ENCODE measurements around the gene UBAC2. TPM values are rescaled to one million over a fixed set of nuclear protein-coding genes. Genes with fewer than 3 reads are reported as not detected.

Gene UBAC2
- total and polyA plus RNA-seq, 2 of the 4 experiments (the other 2 are of a cell fraction) = 20.8 to 36.3 TPM

DNA sequence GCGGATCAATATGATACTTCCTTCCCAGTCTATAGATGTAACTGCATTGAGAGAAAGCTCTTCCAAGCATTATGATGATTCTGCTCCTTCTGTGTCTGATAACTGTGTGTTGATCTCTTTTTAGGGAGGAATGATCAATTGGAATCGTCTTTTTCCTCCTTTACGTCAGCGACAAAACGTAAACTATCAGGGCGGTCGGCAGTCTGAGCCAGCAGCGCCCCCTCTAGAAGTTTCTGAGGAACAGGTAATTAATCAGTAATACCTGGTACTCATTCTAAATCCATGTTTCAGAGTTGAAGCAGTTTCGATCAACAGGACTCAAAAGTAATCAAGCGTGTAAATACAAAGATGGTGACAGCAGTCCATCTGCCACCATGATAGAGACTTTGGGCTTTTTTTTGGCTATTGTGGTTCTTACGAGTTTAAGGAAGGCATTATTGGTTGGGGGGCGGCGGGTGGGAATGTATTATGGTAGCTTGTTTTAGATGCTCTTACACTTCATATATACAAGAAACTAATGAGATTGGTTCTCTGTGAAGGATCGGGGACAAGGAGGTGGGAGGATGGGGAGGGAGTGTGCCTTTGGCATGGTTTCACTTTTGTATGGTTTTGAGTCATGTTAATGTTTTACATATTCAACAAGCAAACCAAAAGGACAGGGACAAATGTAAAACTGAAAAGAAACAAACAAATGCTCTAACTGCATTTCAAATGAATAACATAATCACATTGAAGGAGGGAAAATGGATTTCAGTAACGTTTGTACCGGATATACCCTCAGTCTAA lies 167.2 kb downstream of the UBAC2 start:
- H2BK5ac ChIP-seq (ENCODE audit: low read depth, low read length, poor library complexity, severe bottlenecking) = no peak overlapping the region
- peaks cover 3% of the 10 kb centered on the region; the same call in 1 of the 2 replicates for H3K9me1 ChIP-seq (ENCODE audit: insufficient read depth, low read length)
- H3K27me3 ChIP-seq (ENCODE audit: control insufficient read depth, insufficient read depth, low read length) = no peaks in the 10 kb centered on the region
- H3K56ac ChIP-seq (ENCODE audit: extremely low read depth, insufficient read depth, low read length) = no peak overlapping the region
- H3K18ac ChIP-seq (ENCODE audit: low read depth, low read length) = no peak overlapping the region
- H3K14ac ChIP-seq (replicated peaks; ENCODE audit: low read depth, low read length) = no peak overlapping the region
- TF ChIP-seq MAZ (IDR thresholded peaks at IDR 0.05; ENCODE audit: borderline replicate concordance, low read depth, low read length) (no peak), CHD1 (IDR thresholded peaks at IDR 0.05; ENCODE audit: low read depth, low read length) (no peak), MXI1 (IDR thresholded peaks at IDR 0.05; ENCODE audit: borderline replicate concordance, low read depth, low read length) (no peak), RAD21 (IDR thresholded peaks at IDR 0.05; ENCODE audit: low read length) (no peak), FOS (IDR thresholded peaks at IDR 0.05; ENCODE audit: low read depth, low read length) (no peak), USF2 (IDR thresholded peaks at IDR 0.05; ENCODE audit: low read depth, low read length) (no peak), RFX5 (IDR thresholded peaks at IDR 0.05; ENCODE audit: low read depth, low read length) (no peak)
- TF ChIP-seq, protein P1, sequence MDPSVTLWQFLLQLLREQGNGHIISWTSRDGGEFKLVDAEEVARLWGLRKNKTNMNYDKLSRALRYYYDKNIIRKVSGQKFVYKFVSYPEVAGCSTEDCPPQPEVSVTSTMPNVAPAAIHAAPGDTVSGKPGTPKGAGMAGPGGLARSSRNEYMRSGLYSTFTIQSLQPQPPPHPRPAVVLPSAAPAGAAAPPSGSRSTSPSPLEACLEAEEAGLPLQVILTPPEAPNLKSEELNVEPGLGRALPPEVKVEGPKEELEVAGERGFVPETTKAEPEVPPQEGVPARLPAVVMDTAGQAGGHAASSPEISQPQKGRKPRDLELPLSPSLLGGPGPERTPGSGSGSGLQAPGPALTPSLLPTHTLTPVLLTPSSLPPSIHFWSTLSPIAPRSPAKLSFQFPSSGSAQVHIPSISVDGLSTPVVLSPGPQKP (IDR thresholded peaks at IDR 0.05; ENCODE audit: borderline replicate concordance, low read depth, low read length) = no peak
- no peak overlapping the region for H3K27ac ChIP-seq (ENCODE audit: insufficient read depth, low read length)
- H3K9ac ChIP-seq (ENCODE audit: low read depth, low read length) = no peak overlapping the region
- no peak overlapping the region for H3K4ac ChIP-seq (ENCODE audit: low read depth, low read length)
- H4K5ac ChIP-seq (ENCODE audit: low read depth, low read length) = no peak overlapping the region
- H3K36me3 ChIP-seq (ENCODE audit: control insufficient read depth, insufficient read depth, low read length) = peaks cover 3% of the 10 kb centered on the region; the same call in 1 of the 2 replicates
- H3K4me3 ChIP-seq (ENCODE audit: insufficient read depth, low read depth, low read length) = no peak overlapping the region
- H4K20me1 ChIP-seq (ENCODE audit: insufficient read depth, low read length) = no peaks in the 10 kb centered on the region; the same call in 1 of the 2 replicates
- H2AK5ac ChIP-seq (ENCODE audit: low read depth, low read length) = no peak overlapping the region
- no peak overlapping the region for H2AK9ac ChIP-seq (replicated peaks; ENCODE audit: low read depth, low read length, poor library complexity)
- in situ Hi-C loops (cut with MboI; ENCODE audit: low sequenced_read_pairs) (no loop called here), intact Hi-C loops (cut with micrococcal nuclease) (no loop called here), dilution Hi-C loops (cut with HindIII; ENCODE audit: low sequenced_read_pairs, unreplicated experiment) (no loop called here)
- H2BK15ac ChIP-seq (ENCODE audit: low read depth, low read length) = no peak overlapping the region
- H3K4me2 ChIP-seq (ENCODE audit: low read depth, low read length) = no peak overlapping the region
- H3K79me1 ChIP-seq (ENCODE audit: low read depth in 1 of 2, low read length in 2 of 2) = no peaks in the 10 kb centered on the region
- H4K91ac ChIP-seq (ENCODE audit: insufficient read depth, low read depth, low read length) = no peak overlapping the region
- POLR2A ChIA-PET (ENCODE audit: unreplicated experiment) = no interaction called here
- no peak overlapping the region for H4K8ac ChIP-seq (ENCODE audit: low read depth in 2 of 2, low read length in 2 of 2)
- BruUV-seq (replicated peaks) = no TSS peak
- WGBS, 2 experiments (ENCODE audit: extremely low coverage in 2 of 2, insufficient read length in 1 of 2) = 100% methylated on average over 1 of the region's 16 CpGs; no CpG with 5 or more reads in 1 of the 2 experiments
- ATAC-seq (ENCODE audit: low read depth) = no peak
- no peaks in the 10 kb centered on the region for H3K9me3 ChIP-seq (ENCODE audit: control insufficient read depth, insufficient read depth, low read length)
- CTCF ChIA-PET = no interaction called here
- no peak overlapping the region for H2AFZ ChIP-seq (replicated peaks; ENCODE audit: low read length, poor library complexity)
- no peak overlapping the region for H2BK120ac ChIP-seq (ENCODE audit: low read depth, low read length)
- no peaks in the 10 kb centered on the region for H3K4me1 ChIP-seq (ENCODE audit: control insufficient read depth, insufficient read depth, low read length)
- H3K23ac ChIP-seq (ENCODE audit: low read depth, low read length) = no peak overlapping the region
- DNase-seq = no peak
- H2BK20ac ChIP-seq (ENCODE audit: low read depth, low read length) = no peak overlapping the region

All from IMR-90 (cell line).